HepG2 (cell line): ENCODE results near the gene CDC37L1. TPM values are rescaled to one million over a fixed set of nuclear protein-coding genes. Genes with fewer than 3 reads are reported as not detected.

Source experiments
- ZC3H13 ChIP-seq: sonication (generic); formaldehyde crosslinking; IDR thresholded peaks from 2 replicates; pipeline ENCODE4 v1.8.1; 2023; ENCODE audit warnings: mild to moderate bottlenecking, missing genetic modification reagents, moderate library complexity
- ZNF318 ChIP-seq: sonication (generic); formaldehyde crosslinking; IDR thresholded peaks from 2 replicates; pipeline ENCODE4 v1.4.0; 2020; ENCODE audit warnings: mild to moderate bottlenecking, missing genetic modification reagents
- polyA plus RNA-seq, 8 experiments: library from polyadenylated mRNA; depleted of rRNA in 3 of 8; stranded (reverse) in 7 of 8; unstranded in 1 of 8; fragments of >200 nt; fragmentation: Illumina TruSeq in 4 of 8; extraction: Trizol in 4 of 8; gene quantifications; 2 replicates each; pipeline versions ENCODE4 v1.2.1 to v1.2.3, GENCODE V29; 2011 to 2016; ENCODE audit warnings: low read depth in 4 of 8, missing spikeins in 1 of 8, mixed read lengths in 1 of 8; ENCODE audit not compliant: insufficient read depth in 1 of 8
- total RNA-seq, 5 experiments: library from RNA; depleted of rRNA; stranded (reverse); fragments of >200 nt; fragmentation: Illumina TruSeq; extraction: Trizol; gene quantifications; 2 replicates each; pipeline ENCODE4 v1.2.3, GENCODE V29; 2016; ENCODE audit warnings: low read depth in 1 of 5
- TF ChIP-seq, protein P1 (sequence below), 2 experiments: fragments of 450-650 bp in 1 of 2; sonication (generic) in 1 of 2; formaldehyde crosslinking in 1 of 2; IDR thresholded peaks; 2 replicates each; pipeline versions ENCODE4 v1.6.1 to v1.8.0; 2016 to 2022; ENCODE audit warnings: antibody characterized with exemption in 1 of 2, mild to moderate bottlenecking in 1 of 2, missing genetic modification reagents in 1 of 2
- TF ChIP-seq, protein P2 (sequence below): sonication (generic); formaldehyde crosslinking; IDR thresholded peaks from 2 replicates; pipeline ENCODE4 v1.4.0; 2020; ENCODE audit warnings: mild to moderate bottlenecking, missing genetic modification reagents
- TF ChIP-seq, protein P3 (sequence below): sonication (generic); formaldehyde crosslinking; IDR thresholded peaks from 2 replicates; pipeline ENCODE4 v1.8.0; 2022; ENCODE audit warnings: missing genetic modification reagents, mild to moderate bottlenecking, moderate library complexity, borderline replicate concordance

CDC37L1 gene
- total and polyA plus RNA-seq, 2 of the 13 experiments (the other 11 are each of a cell fraction or from before 2014, with no cell fraction given): 5.5 to 17.0 TPM

GRCh38 chr9:4662989-4663792 lies 16.2 kb upstream of the CDC37L1 start (continued):
- TF ChIP-seq, protein P1, sequence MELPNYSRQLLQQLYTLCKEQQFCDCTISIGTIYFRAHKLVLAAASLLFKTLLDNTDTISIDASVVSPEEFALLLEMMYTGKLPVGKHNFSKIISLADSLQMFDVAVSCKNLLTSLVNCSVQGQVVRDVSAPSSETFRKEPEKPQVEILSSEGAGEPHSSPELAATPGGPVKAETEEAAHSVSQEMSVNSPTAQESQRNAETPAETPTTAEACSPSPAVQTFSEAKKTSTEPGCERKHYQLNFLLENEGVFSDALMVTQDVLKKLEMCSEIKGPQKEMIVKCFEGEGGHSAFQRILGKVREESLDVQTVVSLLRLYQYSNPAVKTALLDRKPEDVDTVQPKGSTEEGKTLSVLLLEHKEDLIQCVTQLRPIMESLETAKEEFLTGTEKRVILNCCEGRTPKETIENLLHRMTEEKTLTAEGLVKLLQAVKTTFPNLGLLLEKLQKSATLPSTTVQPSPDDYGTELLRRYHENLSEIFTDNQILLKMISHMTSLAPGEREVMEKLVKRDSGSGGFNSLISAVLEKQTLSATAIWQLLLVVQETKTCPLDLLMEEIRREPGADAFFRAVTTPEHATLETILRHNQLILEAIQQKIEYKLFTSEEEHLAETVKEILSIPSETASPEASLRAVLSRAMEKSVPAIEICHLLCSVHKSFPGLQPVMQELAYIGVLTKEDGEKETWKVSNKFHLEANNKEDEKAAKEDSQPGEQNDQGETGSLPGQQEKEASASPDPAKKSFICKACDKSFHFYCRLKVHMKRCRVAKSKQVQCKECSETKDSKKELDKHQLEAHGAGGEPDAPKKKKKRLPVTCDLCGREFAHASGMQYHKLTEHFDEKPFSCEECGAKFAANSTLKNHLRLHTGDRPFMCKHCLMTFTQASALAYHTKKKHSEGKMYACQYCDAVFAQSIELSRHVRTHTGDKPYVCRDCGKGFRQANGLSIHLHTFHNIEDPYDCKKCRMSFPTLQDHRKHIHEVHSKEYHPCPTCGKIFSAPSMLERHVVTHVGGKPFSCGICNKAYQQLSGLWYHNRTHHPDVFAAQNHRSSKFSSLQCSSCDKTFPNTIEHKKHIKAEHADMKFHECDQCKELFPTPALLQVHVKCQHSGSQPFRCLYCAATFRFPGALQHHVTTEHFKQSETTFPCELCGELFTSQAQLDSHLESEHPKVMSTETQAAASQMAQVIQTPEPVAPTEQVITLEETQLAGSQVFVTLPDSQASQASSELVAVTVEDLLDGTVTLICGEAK (IDR thresholded peaks at IDR 0.05): no peak
- TF ChIP-seq, protein P1 (CRISPR knock-in tag; IDR thresholded peaks at IDR 0.05): no peak
- TF ChIP-seq ZNF318 (no peak), ZC3H13 (CRISPR knock-in tag) (peak; percentile 68; the same call in 1 of the 2 replicates)
- TF ChIP-seq, protein P2, sequence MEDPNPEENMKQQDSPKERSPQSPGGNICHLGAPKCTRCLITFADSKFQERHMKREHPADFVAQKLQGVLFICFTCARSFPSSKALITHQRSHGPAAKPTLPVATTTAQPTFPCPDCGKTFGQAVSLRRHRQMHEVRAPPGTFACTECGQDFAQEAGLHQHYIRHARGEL: no peak
- TF ChIP-seq, protein P3, sequence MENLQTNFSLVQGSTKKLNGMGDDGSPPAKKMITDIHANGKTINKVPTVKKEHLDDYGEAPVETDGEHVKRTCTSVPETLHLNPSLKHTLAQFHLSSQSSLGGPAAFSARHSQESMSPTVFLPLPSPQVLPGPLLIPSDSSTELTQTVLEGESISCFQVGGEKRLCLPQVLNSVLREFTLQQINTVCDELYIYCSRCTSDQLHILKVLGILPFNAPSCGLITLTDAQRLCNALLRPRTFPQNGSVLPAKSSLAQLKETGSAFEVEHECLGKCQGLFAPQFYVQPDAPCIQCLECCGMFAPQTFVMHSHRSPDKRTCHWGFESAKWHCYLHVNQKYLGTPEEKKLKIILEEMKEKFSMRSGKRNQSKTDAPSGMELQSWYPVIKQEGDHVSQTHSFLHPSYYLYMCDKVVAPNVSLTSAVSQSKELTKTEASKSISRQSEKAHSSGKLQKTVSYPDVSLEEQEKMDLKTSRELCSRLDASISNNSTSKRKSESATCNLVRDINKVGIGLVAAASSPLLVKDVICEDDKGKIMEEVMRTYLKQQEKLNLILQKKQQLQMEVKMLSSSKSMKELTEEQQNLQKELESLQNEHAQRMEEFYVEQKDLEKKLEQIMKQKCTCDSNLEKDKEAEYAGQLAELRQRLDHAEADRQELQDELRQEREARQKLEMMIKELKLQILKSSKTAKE (CRISPR knock-in tag): no peak
